Posterior vena cava (tissue), 2 donors: Measurements from ENCODE around the gene C1orf56. TPM values are rescaled to one million over a fixed set of nuclear protein-coding genes. Genes with fewer than 3 reads are reported as not detected.
"Not testable (repeated sequence)": the region's sequence is repeated elsewhere in the genome, so short reads cannot be mapped to it uniquely, and the experiment has no call there.

ENCODE experiments used
- DNase-seq: peaks from one replicate; pipeline ENCODE4 v3.0.0-alpha.2; 2020; ENCODE audit warnings: low spot score
- intact Hi-C, 2 donors: fragments of 100-400 bp; cut with DNase I; formaldehyde crosslinking; loops; one replicate each; pipeline versions ENCODE4 v1.14.1 to v1.14.2; 2022 to 2023
- total RNA-seq, 2 donors: library from RNA; stranded (reverse); fragmentation: NEBNext Ultra II Directional; extraction: Animal tissue kit (Norgen Biotek cat#: 25700); gene quantifications; one replicate each; pipeline ENCODE4 v1.2.1, GENCODE V29; 2021
- donor health status: DM: yes; HTN: yes; CAD: no.
- donor health status: DM: yes; HTN: yes; CAD: no.

C1orf56 gene
- total RNA-seq, 2 donors from 2014 or later = 3.3 to 4.6 TPM

DNA sequence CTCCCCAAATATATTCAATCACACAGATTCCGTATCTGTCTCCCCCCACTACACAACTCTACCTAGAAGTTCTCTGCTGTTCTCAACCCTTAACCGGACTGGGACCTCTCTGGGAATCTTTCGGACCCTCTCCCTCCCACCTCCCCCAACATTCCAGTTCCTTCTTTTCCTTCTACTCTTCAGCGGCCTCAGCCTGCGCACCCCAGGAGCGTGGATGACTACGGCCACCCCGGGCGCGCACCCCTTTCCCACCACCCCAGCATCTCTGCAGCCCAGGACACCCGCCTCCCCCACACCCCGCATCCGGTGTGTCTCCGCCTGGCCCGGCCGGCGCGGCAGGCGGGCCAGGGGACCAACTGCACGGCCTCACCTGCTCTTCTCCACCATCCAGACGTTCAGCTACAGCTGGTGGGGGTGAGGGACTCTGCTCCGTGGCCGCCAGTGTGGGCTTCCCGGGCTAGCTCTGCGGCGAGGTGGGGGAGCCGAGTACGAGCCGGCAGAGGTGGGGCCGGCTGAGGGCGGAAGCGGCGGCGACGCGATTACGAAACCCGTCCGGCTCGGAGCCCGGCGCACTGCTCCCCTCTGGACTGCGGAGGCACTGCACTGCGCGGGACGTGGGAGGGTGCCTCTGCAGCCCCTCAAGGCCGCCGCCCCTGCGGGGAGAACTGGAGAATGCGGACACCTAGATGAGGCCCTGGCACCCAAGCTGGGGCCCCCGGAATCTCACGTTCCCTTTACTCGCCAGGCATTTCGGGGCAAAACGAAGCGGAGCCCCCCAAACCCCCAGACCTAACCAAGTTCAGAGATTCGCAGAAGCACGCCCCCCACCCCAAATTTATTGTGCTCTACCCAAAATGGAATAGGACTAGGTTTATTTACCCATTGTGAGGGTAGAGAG is 11.8 kb downstream of the C1orf56 start, which contains the start of gene CDC42SE1:
CDC42SE1 (minus strand) TSS at position 514 of the 898 bp plus-strand sequence. CDS start 3,892 bp downstream, outside the sequence.
- DNase-seq = peak; percentile 96
- intact Hi-C loops = no loop called here

DNA sequence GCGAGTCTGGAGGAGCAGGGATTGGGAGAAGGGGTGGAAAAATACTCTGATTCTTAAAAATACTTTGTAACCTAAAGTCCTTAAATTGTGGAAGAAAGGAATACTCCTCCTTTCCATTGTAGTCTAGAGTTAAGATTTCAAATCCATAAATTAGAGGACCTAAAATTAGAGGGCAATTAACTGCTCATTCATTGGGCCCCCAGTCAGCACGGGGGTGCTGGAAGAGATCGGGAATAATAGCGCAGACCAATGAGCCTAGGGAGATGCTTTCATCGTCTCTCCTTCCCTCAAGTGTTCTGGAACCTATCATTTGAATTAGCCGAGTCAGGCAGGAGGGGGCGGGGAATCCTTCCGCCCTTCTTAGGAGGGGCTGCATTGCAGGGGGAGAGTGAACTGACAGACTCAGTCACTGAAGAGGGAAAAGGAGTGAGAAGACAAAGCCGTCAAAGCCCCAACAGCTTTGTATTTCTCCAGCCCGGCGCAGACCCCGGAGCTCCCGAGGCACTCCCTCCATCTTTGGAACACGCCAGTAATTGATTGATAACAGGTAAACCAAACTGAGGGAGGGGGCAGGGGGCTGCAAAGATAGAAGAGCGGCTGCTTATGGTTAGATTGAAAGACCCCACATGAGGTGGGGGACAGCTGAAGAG is 12.6 kb downstream of the C1orf56 start, which contains the start of gene MLLT11:
MLLT11 (plus strand) TSS at position 391 of the 650 bp plus-strand sequence. CDS start 6,828 bp downstream, outside the sequence.
- no peak for DNase-seq
- intact Hi-C loops = no loop called here

DNA sequence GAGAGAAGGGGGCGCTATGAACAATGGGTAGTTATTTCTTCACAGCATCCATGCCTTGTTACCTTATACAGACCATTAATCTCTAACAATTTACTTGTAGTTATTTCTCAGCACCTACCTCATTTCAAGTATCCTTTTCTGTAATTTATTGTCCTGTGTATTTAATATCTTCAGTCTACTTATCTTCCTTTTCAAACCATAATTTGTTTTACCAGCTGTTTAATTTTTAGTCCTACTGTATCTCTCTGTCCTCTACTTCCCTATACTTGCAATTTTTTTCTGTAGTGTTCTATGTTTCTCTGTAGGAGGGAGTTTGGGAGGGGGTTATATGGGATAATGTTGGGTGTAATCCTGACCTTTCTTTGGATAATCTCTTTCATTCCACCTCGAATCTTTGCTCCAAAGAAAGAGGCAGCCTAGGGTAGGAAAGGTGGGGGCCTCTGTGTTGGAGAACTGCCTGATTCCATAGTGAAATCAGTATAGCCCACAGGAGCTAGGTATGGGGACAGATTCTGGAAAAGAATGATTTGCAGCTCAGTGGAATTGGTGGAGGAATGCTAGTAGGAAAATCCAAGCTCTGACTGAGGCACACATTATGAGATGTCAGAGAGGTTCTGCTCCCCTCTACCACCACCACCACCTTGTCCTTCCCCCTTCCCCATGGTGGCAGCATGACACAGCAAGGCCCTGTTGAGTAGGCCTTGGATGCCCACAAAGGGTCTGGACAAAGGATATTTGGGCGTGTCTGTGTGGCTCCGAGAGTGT is 13.3 kb downstream of the C1orf56 start:
- no peak for DNase-seq
- intact Hi-C loops = no loop called here

DNA sequence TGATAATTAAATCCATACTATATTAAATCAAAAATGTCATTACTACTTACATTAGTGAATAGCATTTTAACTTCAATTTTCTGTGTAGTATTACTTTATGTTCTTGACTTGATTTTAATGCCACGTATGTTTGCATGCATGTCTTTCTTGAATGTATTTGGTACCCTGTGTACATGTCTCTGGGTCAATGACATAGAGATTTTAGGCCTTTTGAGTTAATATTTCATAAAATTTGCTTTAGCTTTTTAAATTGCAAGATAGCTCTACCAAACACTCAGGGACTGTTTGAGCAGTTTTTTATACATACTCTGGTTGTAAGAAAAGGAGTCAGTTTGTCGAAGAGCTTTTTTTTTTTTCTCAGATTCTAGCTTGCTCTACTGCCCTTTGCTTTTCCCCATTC is 14.2 kb downstream of the C1orf56 start:
- intact Hi-C loops = no loop called here
- no peak for DNase-seq

DNA sequence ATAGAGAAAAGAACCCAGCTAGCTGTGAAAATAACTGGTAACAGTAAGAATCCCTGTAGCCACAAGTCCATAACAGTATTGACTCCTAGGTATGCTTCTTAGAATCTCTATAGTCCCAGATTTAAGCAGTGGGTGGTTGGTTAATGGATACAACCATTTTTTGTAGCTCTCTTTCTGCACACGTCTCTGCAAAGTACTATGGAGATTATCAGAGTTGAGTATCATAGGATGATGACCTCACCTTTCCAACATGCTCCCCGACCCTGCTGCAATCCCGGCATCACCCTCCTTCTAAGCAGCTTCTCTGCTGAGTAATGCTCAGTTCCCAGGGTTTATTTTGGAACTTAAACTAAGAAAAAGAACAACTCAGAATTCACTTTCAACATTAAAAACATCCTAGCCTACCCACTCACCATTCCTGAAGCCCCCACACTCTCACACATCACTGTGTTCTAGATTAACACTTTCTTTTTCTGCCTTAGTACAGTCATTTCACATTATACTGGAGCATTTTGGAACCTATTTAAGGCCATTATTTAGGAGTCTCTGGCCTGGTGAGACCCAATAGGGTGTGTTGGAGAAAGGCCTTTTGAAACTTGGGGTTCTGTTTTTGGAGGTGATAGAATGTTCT is 15.3 kb downstream of the C1orf56 start:
- intact Hi-C loops = no loop called here
- no peak for DNase-seq

DNA sequence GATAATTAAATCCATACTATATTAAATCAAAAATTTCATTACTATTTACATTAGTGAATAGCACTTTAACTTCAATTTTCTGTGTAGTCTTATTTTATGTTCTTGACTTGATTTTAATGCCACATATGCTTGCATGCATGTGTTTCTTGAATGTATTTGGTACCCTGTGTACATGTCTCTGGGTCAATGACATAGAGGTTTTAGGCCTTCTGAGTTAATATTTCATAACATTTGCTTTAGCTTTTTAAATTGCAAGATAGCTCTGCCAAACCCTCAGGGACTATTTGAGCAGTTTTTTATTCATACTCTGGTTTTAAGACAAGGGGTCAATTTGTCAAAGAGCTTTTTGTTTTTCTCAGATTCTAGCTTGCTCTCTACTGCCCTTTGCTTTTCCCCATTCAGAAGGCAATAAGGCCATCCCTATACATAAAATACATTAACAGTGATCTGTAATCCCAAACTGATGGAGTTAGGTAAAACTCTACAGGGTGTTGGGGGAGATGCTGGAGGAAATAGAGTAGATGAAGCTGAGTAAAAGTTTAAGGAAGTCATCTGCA is 17.6 kb downstream of the C1orf56 start:
- no peak for DNase-seq
- intact Hi-C loops = no loop called here

DNA sequence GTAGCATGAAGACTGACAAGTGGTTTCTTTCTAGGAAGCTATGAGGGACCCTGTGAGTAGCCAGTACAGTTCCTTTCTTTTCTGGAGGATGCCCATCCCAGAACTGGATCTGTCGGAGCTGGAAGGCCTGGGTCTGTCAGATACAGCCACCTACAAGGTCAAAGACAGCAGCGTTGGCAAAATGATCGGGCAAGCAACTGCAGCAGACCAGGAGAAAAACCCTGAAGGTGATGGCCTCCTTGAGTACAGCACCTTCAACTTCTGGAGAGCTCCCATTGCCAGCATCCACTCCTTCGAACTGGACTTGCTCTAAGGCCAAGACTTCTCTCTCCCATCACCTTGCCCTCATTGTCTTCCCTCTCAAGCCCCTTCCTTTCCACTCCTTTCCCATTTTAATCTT is 19.6 kb downstream of the C1orf56 start:
- DNase-seq = no peak
- intact Hi-C loops = no loop called here

DNA sequence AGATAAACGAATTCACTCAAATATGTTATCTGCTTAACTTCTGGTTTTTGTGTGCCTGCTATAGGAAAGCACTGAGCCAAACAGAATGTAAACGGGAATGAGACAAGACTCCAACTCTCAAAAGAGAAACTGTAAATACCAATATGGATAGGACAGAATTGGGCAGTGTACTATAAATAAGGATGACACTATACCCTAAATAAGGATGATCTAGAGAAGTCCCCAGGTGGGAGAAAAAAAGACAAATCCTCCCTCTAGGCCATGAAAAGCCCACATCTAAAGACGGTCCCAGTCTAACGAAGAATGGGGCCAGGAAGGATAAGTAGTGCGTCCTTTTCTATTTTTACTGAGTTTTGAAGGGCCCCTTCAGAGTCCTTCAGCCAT is 21.5 kb downstream of the C1orf56 start:
- DNase-seq = no peak
- intact Hi-C loops = no loop called here

DNA sequence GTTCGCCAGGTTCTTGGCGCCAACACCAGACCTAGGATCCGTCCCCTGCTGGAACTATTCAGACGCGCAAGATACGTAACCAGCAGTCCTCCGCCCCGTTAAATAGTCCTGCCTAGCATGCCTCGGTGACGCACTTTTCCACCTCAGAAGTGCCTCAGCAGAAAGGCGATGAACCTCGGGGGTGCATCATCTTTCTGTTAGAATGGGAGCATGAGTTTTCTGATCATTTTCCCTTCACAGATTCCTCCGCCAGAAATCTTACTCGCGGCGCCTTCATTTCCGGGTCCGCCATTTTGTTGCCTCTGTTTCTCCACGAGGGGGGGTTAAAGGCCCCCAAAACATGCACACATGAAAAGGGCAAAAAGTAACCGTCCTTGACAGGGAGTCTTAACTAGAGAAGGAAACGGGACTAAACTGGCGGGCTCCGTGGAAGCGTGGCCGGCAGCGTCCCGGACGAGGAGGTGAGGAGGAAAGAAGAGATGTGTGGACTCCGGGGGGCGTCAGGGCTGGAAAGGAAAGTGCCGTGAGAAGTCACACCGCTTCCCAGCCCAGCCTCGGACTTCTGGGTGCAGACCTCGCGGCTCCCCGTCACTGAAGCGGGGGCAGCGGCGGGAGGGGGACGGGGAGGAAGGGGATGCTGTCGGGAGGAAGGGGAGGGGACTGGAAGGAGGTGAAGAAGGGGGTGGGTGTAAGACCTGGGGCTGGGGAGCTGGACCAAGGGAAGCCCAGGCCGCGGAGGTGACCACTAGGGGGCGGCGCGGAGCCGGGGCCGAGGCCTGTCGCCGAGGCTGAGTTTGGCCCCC is 23.1 kb downstream of the C1orf56 start, which contains the start of gene GABPB2:
GABPB2 (plus strand) TSS at position 288 of the 803 bp plus-strand sequence. CDS start 17,429 bp downstream, outside the sequence.
- peak; percentile 97 for DNase-seq
- intact Hi-C loops = no loop called here

DNA sequence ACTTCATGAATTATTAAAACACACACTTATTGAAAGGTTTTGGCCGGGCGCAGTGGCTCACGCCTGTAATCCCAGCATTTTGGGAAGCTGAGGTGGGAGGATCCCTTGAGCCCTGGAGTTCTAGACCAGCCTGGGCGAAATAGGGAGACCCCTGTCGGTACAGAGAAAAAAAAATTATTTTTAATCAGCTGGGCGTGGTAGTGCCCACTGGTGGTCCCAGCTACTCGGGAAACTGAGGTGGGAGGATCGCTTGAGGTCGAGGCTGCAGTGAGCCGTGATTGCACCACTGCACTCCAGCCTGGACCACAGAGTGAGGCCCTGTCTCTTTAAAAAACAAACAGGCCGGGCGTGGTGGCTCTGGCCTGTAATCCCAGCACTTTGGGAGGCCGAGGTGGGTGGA is 24.7 kb downstream of the C1orf56 start:
- intact Hi-C loops = no loop called here
- DNase-seq = no peak

DNA sequence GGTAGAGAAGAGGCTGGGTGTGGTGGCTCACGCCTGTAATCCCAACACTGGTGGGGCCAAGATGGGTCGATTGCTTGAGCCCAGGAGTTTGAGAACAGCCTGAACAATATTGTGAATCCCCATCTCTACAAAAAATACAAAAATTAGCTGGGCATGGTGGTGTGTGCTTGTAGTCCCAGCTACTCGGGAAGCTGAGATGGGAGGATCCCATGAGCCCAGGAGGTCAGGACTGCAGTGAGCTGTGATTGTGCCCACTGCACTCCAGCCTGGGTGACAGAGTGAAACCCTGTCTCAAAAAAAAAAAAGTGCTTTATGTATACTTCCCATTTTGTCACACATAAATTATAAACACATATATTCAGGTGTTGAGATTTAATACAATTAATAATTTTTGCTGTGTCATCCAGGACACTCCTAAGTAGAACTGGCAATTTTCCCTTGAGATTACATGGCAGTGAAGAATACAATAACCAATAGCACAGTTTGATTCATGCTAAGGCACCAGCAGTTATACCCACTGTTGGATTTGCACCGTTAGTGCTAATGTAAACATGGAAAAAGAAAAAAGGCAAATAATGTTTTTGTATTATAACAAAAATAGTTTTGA is 38.5 kb downstream of the C1orf56 start:
- DNase-seq = peak; percentile 25
- intact Hi-C loops = no loop called here

DNA sequence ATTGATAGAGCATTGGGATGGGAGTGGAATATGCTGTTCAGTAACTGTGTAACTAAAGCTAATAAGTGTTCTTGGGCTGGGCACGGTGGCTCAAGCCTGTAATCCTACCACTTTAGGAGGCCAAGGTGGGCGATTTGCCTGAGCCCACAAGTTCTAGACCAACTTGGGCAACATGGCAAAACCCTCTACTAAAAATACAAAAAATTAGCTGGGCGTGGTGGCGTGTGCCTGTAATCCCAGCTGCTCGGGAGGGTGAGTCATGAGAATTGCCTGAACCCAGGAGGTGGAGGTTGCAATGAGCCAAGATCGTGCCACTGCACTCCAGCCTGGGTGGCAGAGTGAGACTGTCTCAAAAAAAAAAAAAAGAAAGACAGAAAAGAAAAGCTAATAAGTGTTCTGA is 49.9 kb downstream of the C1orf56 start:
- not testable (repeated sequence) for DNase-seq
- intact Hi-C loops = loop anchor here in 1 of 2 donors (5.0 kb wide), 1 partner anchor 60 kb away; the partner anchor contains the start of gene TNFAIP8L2

DNA sequence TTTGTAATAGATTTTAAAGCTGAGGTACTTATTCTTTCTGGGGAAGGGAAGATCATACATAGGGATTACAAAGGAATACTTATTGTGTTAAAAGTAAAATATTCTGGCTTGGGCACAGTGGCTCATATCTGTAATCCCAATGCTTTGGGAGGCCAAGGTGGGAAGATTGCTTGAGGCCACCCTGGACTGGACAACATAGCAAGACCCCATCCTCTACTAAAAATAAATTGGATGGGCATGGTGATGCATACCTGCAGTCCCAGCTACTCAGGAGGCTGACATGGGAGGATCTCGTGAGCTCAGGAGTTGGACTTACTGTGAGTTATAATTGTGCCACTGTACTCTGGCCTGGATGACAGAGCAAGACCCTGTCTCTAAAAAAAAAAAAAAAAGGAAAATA is 50.6 kb downstream of the C1orf56 start:
- intact Hi-C loops = loop anchor here in 1 of 2 donors (5.0 kb wide), 1 partner anchor 59 kb away; the partner anchor contains the start of gene TNFAIP8L2
- DNase-seq = peak; percentile 28

Other genes starting within 250 kb of the C1orf56 start
- 100 to 1,000 TPM; 136 to 183 TPM for gene CTSK, start 239.5 kb upstream of the C1orf56 start, total RNA-seq
- gene ARNT, start 171.2 kb upstream of the C1orf56 start, total RNA-seq = 10 to 100 TPM; 47.3 to 51.2 TPM
- not detected for gene CTXND2, start 160.6 kb upstream of the C1orf56 start, total RNA-seq
- 10 to 100 TPM; 26.4 to 26.8 TPM for gene SETDB1, start 121.4 kb upstream of the C1orf56 start, total RNA-seq
- 100 to 1,000 TPM; 112 to 133 TPM for gene CERS2, start 72.9 kb upstream of the C1orf56 start, total RNA-seq
- under 1 TPM in 1 of 2 donors, not detected in 1; 0.19 TPM for gene ANXA9, start 65.5 kb upstream of the C1orf56 start, total RNA-seq
- gene MINDY1, start 40.8 kb upstream of the C1orf56 start, total RNA-seq = 10 to 100 TPM; 17.3 to 17.8 TPM
- gene PRUNE1, start 39.3 kb upstream of the C1orf56 start, total RNA-seq = 10 to 100 TPM; 15.5 to 17.4 TPM
- gene BNIPL, start 11.2 kb upstream of the C1orf56 start, total RNA-seq = under 1 TPM; 0.33 to 0.93 TPM
- 10 to 100 TPM; 65.7 to 68.2 TPM for gene CDC42SE1, start 11.9 kb downstream of the C1orf56 start, total RNA-seq
- 1 to 10 TPM; 2.0 to 3.2 TPM for gene MLLT11, start 12.6 kb downstream of the C1orf56 start, total RNA-seq
- gene GABPB2, start 23.0 kb downstream of the C1orf56 start, total RNA-seq = 10 to 100 TPM; 14.6 to 18.2 TPM
- gene SEMA6C, start 98.9 kb downstream of the C1orf56 start, total RNA-seq = 10 to 100 TPM in 1 of 2 donors, 1 to 10 TPM in 1; 6.9 to 10.1 TPM
- gene TNFAIP8L2, start 108.9 kb downstream of the C1orf56 start, total RNA-seq = 1 to 10 TPM; 3.0 to 4.2 TPM
- gene LYSMD1, start 118.2 kb downstream of the C1orf56 start, total RNA-seq = 1 to 10 TPM; 6.6 to 7.0 TPM
- 10 to 100 TPM; 26.5 to 27.0 TPM for gene SCNM1, start 118.4 kb downstream of the C1orf56 start, total RNA-seq
- under 1 TPM in 1 of 2 donors, not detected in 1; 0.88 TPM for gene TMOD4, start 128.2 kb downstream of the C1orf56 start, total RNA-seq
- 10 to 100 TPM; 28.4 to 38.5 TPM for gene VPS72, start 142.4 kb downstream of the C1orf56 start, total RNA-seq
- 10 to 100 TPM; 39.1 to 41.9 TPM for gene PIP5K1A, start 150.8 kb downstream of the C1orf56 start, total RNA-seq
- 100 to 1,000 TPM; 131 to 139 TPM for gene PSMD4, start 207.0 kb downstream of the C1orf56 start, total RNA-seq
- 10 to 100 TPM; 16.7 to 17.1 TPM for gene ZNF687, start 234.5 kb downstream of the C1orf56 start, total RNA-seq